Glutamatergic neuron (in vitro differentiated cells): Measurements from ENCODE around the gene ZMPSTE24. TPM values are rescaled to one million over a fixed set of nuclear protein-coding genes. Genes with fewer than 3 reads are reported as not detected.

Experiments
- DNase-seq: peaks from one replicate; pipeline ENCODE4 v3.0.0; 2022
- H3K27ac Mint-ChIP-seq: one replicate; pipeline ENCODE4 v1.8.0; 2020; ENCODE audit warnings: mild to moderate bottlenecking, mixed read lengths, inconsistent platforms; ENCODE audit not compliant: unreplicated experiment
- H3K27me3 Mint-ChIP-seq: one replicate; pipeline ENCODE4 v1.8.0; 2020; ENCODE audit warnings: mild to moderate bottlenecking, moderate library complexity, mixed read lengths, inconsistent platforms; ENCODE audit not compliant: unreplicated experiment
- H3K36me3 Mint-ChIP-seq: one replicate; pipeline ENCODE4 v1.8.0; 2020; ENCODE audit warnings: mild to moderate bottlenecking, mixed read lengths, inconsistent platforms; ENCODE audit not compliant: unreplicated experiment
- H3K4me1 Mint-ChIP-seq: one replicate; pipeline ENCODE4 v1.8.0; 2020; ENCODE audit warnings: mild to moderate bottlenecking, low read depth, mixed read lengths, inconsistent platforms; ENCODE audit not compliant: unreplicated experiment
- H3K4me3 Mint-ChIP-seq: one replicate; pipeline ENCODE4 v1.8.0; 2020; ENCODE audit warnings: mild to moderate bottlenecking, mixed read lengths, inconsistent platforms; ENCODE audit not compliant: unreplicated experiment
- H3K9me3 Mint-ChIP-seq: one replicate; pipeline ENCODE4 v1.8.0; 2020; ENCODE audit warnings: mild to moderate bottlenecking, moderate library complexity, mixed read lengths, inconsistent platforms; ENCODE audit not compliant: unreplicated experiment
- CTCF ChIP-seq: fragments of 200-600 bp; sonication (generic); IDR thresholded peaks from one replicate; pipeline ENCODE4 v1.5.0; 2021; ENCODE audit not compliant: partially characterized antibody, unreplicated experiment
- total RNA-seq: library from RNA; stranded (reverse); fragmentation: NEBNext Ultra II Directional; extraction: Animal tissue kit (Norgen Biotek cat#: 25700); gene quantifications from one replicate; pipeline ENCODE4 v1.2.1, GENCODE V29; 2021; ENCODE audit not compliant: unreplicated experiment

ZMPSTE24 gene
- total RNA-seq, 1 donor from 2014 or later: 32.8 TPM

GRCh38 chr1:40299366-40300248, 41.6 kb downstream of the ZMPSTE24 start:
- Mint-ChIP-seq H3K9me3 (peaks cover 2% of the 10 kb centered on the region), H3K27me3 (peaks cover 10% of the 10 kb centered on the region), H3K4me1 (no peaks in the 10 kb centered on the region), H3K4me3 (no peak overlapping the region), H3K36me3 (no peaks in the 10 kb centered on the region), H3K27ac (no peak overlapping the region)
- no peak for DNase-seq
- no peak for TF ChIP-seq CTCF

GRCh38 chr1:40300249-40300567, 42.2 kb downstream of the ZMPSTE24 start:
- no peak for TF ChIP-seq CTCF
- Mint-ChIP-seq H3K4me1 (no peaks in the 10 kb centered on the region), H3K27me3 (peaks cover 10% of the 10 kb centered on the region), H3K27ac (no peak overlapping the region), H3K9me3 (peaks cover 2% of the 10 kb centered on the region), H3K36me3 (no peaks in the 10 kb centered on the region), H3K4me3 (no peak overlapping the region)
- no peak for DNase-seq

GRCh38 chr1:40300651-40301050, 42.6 kb downstream of the ZMPSTE24 start:
- H3K36me3 Mint-ChIP-seq: no peaks in the 10 kb centered on the region
- peaks cover 10% of the 10 kb centered on the region for H3K27me3 Mint-ChIP-seq
- H3K4me3 Mint-ChIP-seq: no peak overlapping the region
- no peak for TF ChIP-seq CTCF
- no peak overlapping the region for H3K27ac Mint-ChIP-seq
- H3K4me1 Mint-ChIP-seq: no peaks in the 10 kb centered on the region
- no peak for DNase-seq
- H3K9me3 Mint-ChIP-seq: peaks cover 2% of the 10 kb centered on the region

GRCh38 chr1:40301066-40301465, 43.0 kb downstream of the ZMPSTE24 start:
- TF ChIP-seq CTCF: no peak
- H3K4me3 Mint-ChIP-seq: no peak overlapping the region
- no peaks in the 10 kb centered on the region for H3K4me1 Mint-ChIP-seq
- peaks cover 2% of the 10 kb centered on the region for H3K9me3 Mint-ChIP-seq
- peaks cover 10% of the 10 kb centered on the region for H3K27me3 Mint-ChIP-seq
- no peak for DNase-seq
- H3K36me3 Mint-ChIP-seq: no peaks in the 10 kb centered on the region
- no peak overlapping the region for H3K27ac Mint-ChIP-seq

GRCh38 chr1:40301541-40302299, 43.7 kb downstream of the ZMPSTE24 start:
- H3K27ac Mint-ChIP-seq: no peak overlapping the region
- no peak for DNase-seq
- peaks cover 2% of the 10 kb centered on the region for H3K9me3 Mint-ChIP-seq
- no peak for TF ChIP-seq CTCF
- H3K4me3 Mint-ChIP-seq: no peak overlapping the region
- no peaks in the 10 kb centered on the region for H3K4me1 Mint-ChIP-seq
- peaks cover 13% of the 10 kb centered on the region for H3K27me3 Mint-ChIP-seq
- no peaks in the 10 kb centered on the region for H3K36me3 Mint-ChIP-seq
